Prostate gland (tissue), 2 donors: Measurements from ENCODE around the gene INTS7.

Experiments
- CTCF ChIP-seq, 4 experiments: fragments of 200-600 bp in 2 of 4; fragments of 450-650 bp in 2 of 4; sonication (generic) in 2 of 4; IDR thresholded peaks; 1 replicate in 3 of 4; 2 replicates in 1 of 4; pipeline ENCODE4 v1.5.1; 2016 to 2019; ENCODE audit warnings: antibody characterized with exemption in 4 of 4, mild to moderate bottlenecking in 2 of 4, moderate library complexity in 2 of 4
- POLR2AphosphoS5 ChIP-seq: sonication (generic); formaldehyde crosslinking; IDR thresholded peaks from one replicate; pipeline ENCODE4 v1.6.1; 2017; ENCODE audit warnings: antibody characterized with exemption

- no peak for TF ChIP-seq CTCF (IDR thresholded peaks at IDR 0.05)
- no peak for TF ChIP-seq POLR2AphosphoS5
These were observed 83.5 kb downstream of the INTS7 start for GRCh38 chr1:211951856-211952255.
